Liver (tissue), 3 donors: ENCODE results near the gene CRNN.

Experiments used
- HNF4A ChIP-seq, 2 donors: conservative IDR thresholded peaks; 2 replicates each; pipeline ENCODE4 v1.6.1; 2016; ENCODE audit warnings: antibody characterized with exemption in 2 of 2, mild to moderate bottlenecking in 2 of 2
- NR2F2 ChIP-seq: IDR thresholded peaks from 2 replicates; pipeline ENCODE4 v1.6.1; 2016; ENCODE audit warnings: antibody characterized with exemption
- TF ChIP-seq, protein P1 (sequence below): fragments of 150-350 bp; IDR thresholded peaks from 2 replicates; pipeline ENCODE4 v1.5.1; 2017; ENCODE audit warnings: improper control_type of control experiment, low read depth, low read length; ENCODE audit not compliant: missing input control
- TF ChIP-seq, protein P2 (sequence below): IDR thresholded peaks from 2 replicates; pipeline ENCODE4 v1.6.1; 2016; ENCODE audit warnings: antibody characterized with exemption
- donor health status: healthy.
- donor health status: healthy.

GRCh38 chr1:152412756-152413155, 1.3 kb downstream of the CRNN start:
- TF ChIP-seq HNF4A (conservative IDR thresholded peaks at IDR 0.05) (no peak), NR2F2 (no peak)
- TF ChIP-seq, protein P1, sequence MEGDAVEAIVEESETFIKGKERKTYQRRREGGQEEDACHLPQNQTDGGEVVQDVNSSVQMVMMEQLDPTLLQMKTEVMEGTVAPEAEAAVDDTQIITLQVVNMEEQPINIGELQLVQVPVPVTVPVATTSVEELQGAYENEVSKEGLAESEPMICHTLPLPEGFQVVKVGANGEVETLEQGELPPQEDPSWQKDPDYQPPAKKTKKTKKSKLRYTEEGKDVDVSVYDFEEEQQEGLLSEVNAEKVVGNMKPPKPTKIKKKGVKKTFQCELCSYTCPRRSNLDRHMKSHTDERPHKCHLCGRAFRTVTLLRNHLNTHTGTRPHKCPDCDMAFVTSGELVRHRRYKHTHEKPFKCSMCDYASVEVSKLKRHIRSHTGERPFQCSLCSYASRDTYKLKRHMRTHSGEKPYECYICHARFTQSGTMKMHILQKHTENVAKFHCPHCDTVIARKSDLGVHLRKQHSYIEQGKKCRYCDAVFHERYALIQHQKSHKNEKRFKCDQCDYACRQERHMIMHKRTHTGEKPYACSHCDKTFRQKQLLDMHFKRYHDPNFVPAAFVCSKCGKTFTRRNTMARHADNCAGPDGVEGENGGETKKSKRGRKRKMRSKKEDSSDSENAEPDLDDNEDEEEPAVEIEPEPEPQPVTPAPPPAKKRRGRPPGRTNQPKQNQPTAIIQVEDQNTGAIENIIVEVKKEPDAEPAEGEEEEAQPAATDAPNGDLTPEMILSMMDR = no peak
- TF ChIP-seq, protein P2, sequence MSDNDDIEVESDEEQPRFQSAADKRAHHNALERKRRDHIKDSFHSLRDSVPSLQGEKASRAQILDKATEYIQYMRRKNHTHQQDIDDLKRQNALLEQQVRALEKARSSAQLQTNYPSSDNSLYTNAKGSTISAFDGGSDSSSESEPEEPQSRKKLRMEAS = no peak
